K562 (cell line): Measurements from ENCODE around the gene NR1H2. TPM values are rescaled to one million over a fixed set of nuclear protein-coding genes. Genes with fewer than 3 reads are reported as not detected.

ENCODE experiments used
- BCLAF1 ChIP-seq, 2 experiments: fragments of 450-650 bp in 1 of 2; IDR thresholded peaks; 2 replicates each; pipeline ENCODE4 v1.6.1; 2011 to 2017; ENCODE audit warnings: low read depth in 2 of 2, antibody characterized with exemption in 1 of 2, borderline replicate concordance in 1 of 2, low read length in 1 of 2, mild to moderate bottlenecking in 1 of 2, mixed read lengths in 1 of 2; ENCODE audit not compliant: control insufficient read depth in 1 of 2
- BHLHE40 ChIP-seq: IDR thresholded peaks from 2 replicates; pipeline ENCODE4 v1.6.1; 2011; ENCODE audit warnings: low read length, improper control_type of control experiment
- CEBPB ChIP-seq: fragments of 450-650 bp; IDR thresholded peaks from 2 replicates; pipeline ENCODE4 v1.6.1; 2016; ENCODE audit warnings: missing genetic modification characterization, missing compliant biosample characterization
- CHD4 ChIP-seq: fragments of 200-600 bp; sonication (generic); IDR thresholded peaks from 3 replicates; pipeline ENCODE4 v1.6.1; 2012; ENCODE audit warnings: low read depth, mild to moderate bottlenecking, mixed read lengths, low read length, inconsistent platforms; ENCODE audit not compliant: insufficient read depth, insufficient replicate concordance, poor library complexity, severe bottlenecking
- DDX20 ChIP-seq: fragments of 450-650 bp; IDR thresholded peaks from 2 replicates; pipeline ENCODE4 v1.6.1; 2016; ENCODE audit warnings: missing genetic modification characterization, low read depth, mild to moderate bottlenecking, missing compliant biosample characterization, moderate library complexity
- E2F8 ChIP-seq: fragments of 450-650 bp; IDR thresholded peaks from 2 replicates; pipeline ENCODE4 v1.7.1; 2018; ENCODE audit warnings: mild to moderate bottlenecking, low read depth; ENCODE audit not compliant: partially characterized antibody
- ESRRA ChIP-seq: fragments of 450-650 bp; IDR thresholded peaks from 2 replicates; pipeline ENCODE4 v1.6.1; 2014; ENCODE audit warnings: low read depth, mild to moderate bottlenecking, moderate library complexity, borderline replicate concordance
- FOXP4 ChIP-seq: sonication (generic); formaldehyde crosslinking; IDR thresholded peaks from 2 replicates; pipeline ENCODE4 v1.8.0; 2022; ENCODE audit warnings: mild to moderate bottlenecking, missing genetic modification reagents, borderline replicate concordance
- KLF1 ChIP-seq: fragments of 450-650 bp; IDR thresholded peaks from 2 replicates; pipeline ENCODE4 v1.6.1; 2016; ENCODE audit warnings: missing genetic modification characterization, missing compliant biosample characterization
- MBD2 ChIP-seq: sonication (generic); IDR thresholded peaks from 2 replicates; pipeline ENCODE4 v1.6.1; 2016; ENCODE audit warnings: low read depth, borderline replicate concordance
- NR1H2 ChIP-seq: sonication (generic); formaldehyde crosslinking; IDR thresholded peaks from 2 replicates; pipeline ENCODE4 v1.4.0; 2020; ENCODE audit warnings: mild to moderate bottlenecking, missing genetic modification reagents
- SUPT5H ChIP-seq: fragments of 450-650 bp; IDR thresholded peaks from 2 replicates; pipeline ENCODE4 v1.6.1; 2016
- TAF7 ChIP-seq: fragments of 450-650 bp; IDR thresholded peaks from 2 replicates; pipeline ENCODE4 v1.6.1; 2016; ENCODE audit warnings: missing genetic modification characterization, missing compliant biosample characterization
- ZNF175 ChIP-seq: fragments of 200-800 bp; sonication (Bioruptor generic); IDR thresholded peaks from 2 replicates; pipeline ENCODE4 v1.6.1; 2016; ENCODE audit warnings: low read depth, mild to moderate bottlenecking, missing genetic modification characterization, missing compliant biosample characterization
- polyA plus RNA-seq, 8 experiments: library from polyadenylated mRNA; depleted of rRNA in 4 of 8; stranded (reverse) in 5 of 8; unstranded in 3 of 8; fragments of >200 nt; fragmentation: Nextera tagmentation in 2 of 8; fragmentation: Illumina TruSeq in 1 of 8; extraction: Ambion mirVana in 2 of 8; extraction: Trizol in 1 of 8; gene quantifications; 2 replicates each; pipeline versions ENCODE4 v1.2.1 to v1.2.3, GENCODE V29; 2011 to 2014; ENCODE audit warnings: inconsistent platforms in 1 of 8, missing spikeins in 1 of 8
- total RNA-seq, 7 experiments: library from RNA; depleted of rRNA in 6 of 7; stranded (reverse); fragments of >200 nt in 6 of 7; fragmentation: Illumina TruSeq in 2 of 7; extraction: Trizol in 2 of 7; gene quantifications; 2 replicates each; pipeline versions ENCODE4 v1.2.1 to v1.2.3, GENCODE V29; 2011 to 2021; ENCODE audit warnings: low replicate concordance in 1 of 7

Gene NR1H2
- total and polyA plus RNA-seq, 9 of the 15 experiments (the other 6 are each of a cell fraction or from before 2014, with no cell fraction given): 0.11 to 73.8 (median 24.0) TPM

GRCh38 chr19:50376166-50377050, at the start of gene NR1H2 (continued):
- TF ChIP-seq FOXP4 (CRISPR knock-in tag): 0 out of 2 replicates have a peak, but pooled peaks have one; percentile 43
- TF ChIP-seq MBD2: peak; percentile 92
- TF ChIP-seq BCLAF1 (IDR thresholded peaks at IDR 0.05; ENCODE audit: borderline replicate concordance in 1 of 2, control insufficient read depth in 1 of 2, low read depth in 2 of 2, low read length in 1 of 2): peak in 1 of 2 experiments; percentile 97; a peak in 2 of 4 replicates
- TF ChIP-seq TAF7 (tag): peak; percentile 63
- peak; percentile 88 for TF ChIP-seq KLF1
- TF ChIP-seq CHD4: no peak
- peak; percentile 88 for TF ChIP-seq SUPT5H
- no peak; the same call in 1 of the 2 replicates for TF ChIP-seq CEBPB (tag)
- TF ChIP-seq BHLHE40: peak; percentile 72
- TF ChIP-seq DDX20 (tag): no peak
- no peak for TF ChIP-seq NR1H2 (CRISPR knock-in tag)
- peak; percentile 21 for TF ChIP-seq ESRRA
- TF ChIP-seq E2F8: peak; percentile 98
- TF ChIP-seq ZNF175 (CRISPR knock-in tag): 0 out of 2 replicates have a peak, but pooled peaks have one; percentile 72
